GM21786 (cell line): Measurements from ENCODE around the gene MSMO1.
"Not testable (repeated sequence)": the region's sequence is repeated elsewhere in the genome, so short reads cannot be mapped to it uniquely, and the experiment has no call there.

Experiments
- ATAC-seq: cut with Tn5 transposase; IDR thresholded peaks from one replicate; pipeline ENCODE4 v1.9.1; 2021; ENCODE audit not compliant: unreplicated experiment

The MSMO1 gene

GRCh38 chr4:165324236-165324917, 3.1 kb upstream of the MSMO1 start:
- ATAC-seq = no peak

DNA sequence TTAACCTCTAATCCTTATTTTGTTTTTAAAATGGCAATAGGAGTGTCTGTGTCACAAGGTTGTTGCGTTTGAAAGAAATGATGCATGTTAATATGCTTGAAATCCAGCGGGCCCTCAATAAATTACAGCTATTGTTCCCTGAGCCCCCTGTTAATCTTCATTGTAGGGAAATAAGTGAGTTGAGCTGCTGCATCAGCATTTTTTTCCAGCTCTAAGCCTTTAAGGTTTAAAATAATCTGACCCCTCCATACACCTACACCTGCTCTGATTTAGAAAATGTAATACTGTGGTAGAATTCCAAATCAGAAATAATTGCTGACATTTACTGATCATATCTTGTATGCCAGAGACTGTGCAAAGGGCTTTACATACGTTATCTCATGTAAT, 2.6 kb upstream of the MSMO1 start:
- no peak for ATAC-seq

GRCh38 chr4:165325732-165326512, 1.5 kb upstream of the MSMO1 start:
- no peak for ATAC-seq

DNA sequence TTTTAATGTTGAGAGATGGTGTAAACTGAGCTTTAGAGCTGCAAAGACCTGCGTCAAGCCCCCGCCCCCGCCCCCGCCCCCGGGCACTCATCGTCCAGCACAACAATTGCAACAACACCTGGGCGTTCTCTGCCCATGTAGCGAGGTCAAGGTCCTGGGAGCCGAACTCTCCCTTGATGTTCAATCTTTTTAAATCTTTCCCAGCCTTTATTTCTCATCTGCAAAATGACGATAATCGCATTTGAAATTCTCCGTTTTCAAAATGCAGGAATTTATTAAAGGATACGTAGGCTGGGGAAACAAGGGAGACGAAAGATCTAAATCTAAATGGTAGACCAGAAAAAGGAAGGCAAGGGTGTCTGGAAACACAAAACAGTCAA, 648 bp upstream of the MSMO1 start:
- ATAC-seq = peak; percentile 17

- ATAC-seq = no peak
These were observed 594 bp downstream of the MSMO1 start for GRCh38 chr4:165328101-165328425.

DNA sequence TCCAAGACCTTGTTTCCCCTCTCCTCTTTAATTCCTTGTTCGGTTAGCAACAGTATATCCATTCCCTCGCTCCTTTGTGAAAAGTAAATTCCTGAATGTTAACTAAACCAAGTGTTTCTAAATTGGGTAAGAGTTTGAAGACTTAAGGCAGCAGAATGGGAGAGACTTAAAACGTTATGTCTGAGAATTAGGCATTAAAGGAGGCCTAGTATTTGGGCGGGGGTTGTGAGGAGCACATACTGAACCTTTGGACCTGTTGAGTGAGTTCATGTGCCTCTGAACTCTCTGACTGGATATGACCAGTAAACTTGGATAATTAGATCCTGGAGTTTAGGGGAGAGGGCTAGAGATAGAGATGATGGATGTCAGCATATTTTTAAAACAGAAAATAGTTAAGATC, 1.2 kb downstream of the MSMO1 start:
- ATAC-seq = no peak

DNA sequence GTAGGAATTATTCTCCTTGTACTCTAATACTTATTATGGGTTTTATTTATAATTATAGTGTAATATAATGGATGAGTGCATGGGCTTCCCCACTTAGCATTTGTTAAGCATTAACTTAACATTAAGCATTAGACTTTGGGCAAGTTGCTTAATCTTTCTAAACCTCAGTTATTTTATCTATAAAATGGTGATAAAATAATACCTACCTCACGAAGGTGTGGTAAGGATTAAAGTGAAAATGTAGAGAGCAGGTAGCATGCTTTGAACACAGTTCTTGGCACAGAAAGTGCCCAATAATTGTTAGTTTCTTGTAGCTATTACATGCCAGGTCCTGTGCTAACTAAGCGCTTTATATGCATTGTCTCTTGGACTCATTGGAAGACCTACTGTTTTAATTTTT, 2.6 kb downstream of the MSMO1 start:
- no peak for ATAC-seq

DNA sequence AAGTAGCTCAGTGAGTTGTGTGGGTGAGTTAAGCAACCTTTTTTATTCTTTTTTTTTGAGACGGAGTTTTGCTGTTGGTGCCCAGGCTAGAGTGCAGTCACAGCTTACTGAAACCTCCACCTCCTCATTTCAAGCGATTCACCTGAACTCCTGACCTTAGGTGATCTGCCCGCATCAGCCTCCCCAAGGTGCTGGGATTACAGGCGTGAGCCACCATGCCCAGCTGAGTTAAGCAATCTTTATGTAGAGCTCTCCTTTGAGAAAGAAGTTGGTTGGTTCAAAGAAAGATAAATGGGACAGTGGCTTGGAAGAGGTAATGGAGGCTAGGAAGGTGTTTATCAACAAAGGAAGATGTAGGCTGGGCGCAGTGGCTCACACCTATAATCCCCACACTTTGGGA, 3.2 kb downstream of the MSMO1 start:
- ATAC-seq = no peak

- ATAC-seq = no peak
These were observed 3.9 kb downstream of the MSMO1 start for GRCh38 chr4:165331359-165331758.

DNA sequence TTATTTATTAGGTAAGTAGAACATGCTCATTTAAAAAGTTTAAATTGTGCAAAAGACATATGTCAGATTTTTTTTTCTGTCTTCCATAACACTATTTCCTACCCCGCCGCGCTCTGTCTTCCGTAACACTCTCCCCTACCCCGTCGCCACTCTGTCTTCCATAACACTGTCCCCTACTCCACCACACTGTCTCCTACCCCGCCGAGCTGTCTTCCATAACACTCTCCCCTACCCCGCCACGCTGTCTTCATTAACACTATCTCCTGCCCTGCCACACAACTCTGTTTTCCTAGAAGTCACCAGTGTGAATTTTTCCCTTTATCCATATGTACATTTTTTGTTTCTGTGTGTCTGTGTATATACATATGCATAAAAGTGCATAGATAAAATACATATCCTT, 4.4 kb downstream of the MSMO1 start:
- ATAC-seq = no peak

GRCh38 chr4:165332502-165332901, 5.0 kb downstream of the MSMO1 start:
- ATAC-seq = no peak

- ATAC-seq = no peak
These were observed 7.8 kb downstream of the MSMO1 start for GRCh38 chr4:165335163-165335703.

DNA sequence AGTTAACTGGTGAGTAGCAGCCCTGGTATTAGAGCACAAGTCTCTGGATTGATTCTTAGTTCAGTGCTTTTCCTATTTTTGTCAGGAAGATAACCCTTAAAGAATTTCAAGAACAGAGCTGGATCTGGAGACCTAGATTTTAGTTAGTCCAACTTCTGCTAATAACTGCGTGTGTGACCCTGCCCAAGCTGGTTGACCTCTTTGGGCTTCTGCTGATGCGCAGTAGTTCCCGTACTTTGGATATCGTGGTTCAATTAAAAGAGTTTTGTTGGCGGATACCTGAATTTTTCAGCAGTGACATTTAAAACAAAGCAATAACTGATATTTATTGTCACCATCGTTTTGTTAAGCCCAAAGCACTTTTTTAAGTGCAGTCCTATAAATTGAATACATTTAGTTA, 9.3 kb downstream of the MSMO1 start:
- no peak for ATAC-seq

DNA sequence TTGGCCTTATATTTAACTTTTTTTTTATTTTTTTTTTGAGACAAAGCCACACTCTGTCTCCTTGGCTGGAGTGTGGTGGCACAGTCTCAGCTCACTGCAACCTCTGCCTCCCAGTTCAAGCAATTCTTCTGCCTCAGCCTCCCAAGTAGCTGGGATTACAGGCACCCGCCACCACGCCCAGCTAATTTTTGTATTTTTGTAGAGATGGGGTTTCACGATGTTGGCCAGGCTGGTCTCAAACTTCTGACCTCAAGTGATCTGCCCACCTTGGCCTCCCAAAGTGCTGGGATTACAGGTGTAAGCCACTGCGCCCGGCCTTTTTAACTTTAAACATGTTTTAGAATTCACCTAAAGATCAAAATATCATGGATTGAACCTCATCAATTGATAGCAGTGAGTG, 14.9 kb downstream of the MSMO1 start:
- ATAC-seq = not testable (repeated sequence)

DNA sequence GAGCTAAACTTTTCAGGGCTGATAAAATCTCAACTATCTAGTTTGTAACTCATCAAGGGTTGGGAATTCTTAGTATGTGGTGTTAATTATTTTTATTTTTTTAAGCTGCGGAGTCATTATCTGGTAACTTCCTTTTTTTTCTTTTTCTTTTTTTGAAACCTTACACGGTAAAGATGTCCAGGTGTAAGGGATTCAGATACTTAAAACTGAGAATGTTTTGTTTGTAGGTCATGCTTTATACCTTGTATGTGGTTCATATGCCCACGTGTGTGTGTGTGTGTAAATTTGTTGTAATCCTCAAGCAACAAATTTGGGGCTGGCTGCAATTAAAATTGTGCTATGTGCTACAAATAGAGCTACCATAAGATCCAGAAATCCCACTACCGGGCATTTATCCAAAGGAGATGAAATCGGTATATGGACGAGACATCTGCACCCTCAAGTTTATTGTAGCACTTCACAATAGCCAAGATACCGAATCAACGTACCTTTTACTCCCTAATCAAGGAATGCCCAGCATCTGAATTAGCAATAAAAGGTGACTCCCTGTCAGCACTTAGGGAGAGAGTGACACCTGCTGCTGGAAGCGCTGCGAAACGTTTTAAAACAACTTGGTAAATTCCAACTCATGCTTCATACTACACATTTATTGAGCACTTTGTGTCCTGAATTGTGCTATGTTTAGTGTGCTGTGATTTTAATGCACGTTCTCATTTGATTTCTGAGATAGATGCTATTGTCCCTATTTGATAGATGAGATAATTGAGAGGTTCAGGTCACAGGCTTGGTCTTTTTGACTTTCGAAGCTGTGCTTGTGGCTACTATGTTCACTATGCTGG, 16.1 kb downstream of the MSMO1 start:
- no peak for ATAC-seq

GRCh38 chr4:165345666-165346417, 18.4 kb downstream of the MSMO1 start:
- no peak for ATAC-seq

GRCh38 chr4:165347647-165348569, 20.4 kb downstream of the MSMO1 start:
- no peak for ATAC-seq

DNA sequence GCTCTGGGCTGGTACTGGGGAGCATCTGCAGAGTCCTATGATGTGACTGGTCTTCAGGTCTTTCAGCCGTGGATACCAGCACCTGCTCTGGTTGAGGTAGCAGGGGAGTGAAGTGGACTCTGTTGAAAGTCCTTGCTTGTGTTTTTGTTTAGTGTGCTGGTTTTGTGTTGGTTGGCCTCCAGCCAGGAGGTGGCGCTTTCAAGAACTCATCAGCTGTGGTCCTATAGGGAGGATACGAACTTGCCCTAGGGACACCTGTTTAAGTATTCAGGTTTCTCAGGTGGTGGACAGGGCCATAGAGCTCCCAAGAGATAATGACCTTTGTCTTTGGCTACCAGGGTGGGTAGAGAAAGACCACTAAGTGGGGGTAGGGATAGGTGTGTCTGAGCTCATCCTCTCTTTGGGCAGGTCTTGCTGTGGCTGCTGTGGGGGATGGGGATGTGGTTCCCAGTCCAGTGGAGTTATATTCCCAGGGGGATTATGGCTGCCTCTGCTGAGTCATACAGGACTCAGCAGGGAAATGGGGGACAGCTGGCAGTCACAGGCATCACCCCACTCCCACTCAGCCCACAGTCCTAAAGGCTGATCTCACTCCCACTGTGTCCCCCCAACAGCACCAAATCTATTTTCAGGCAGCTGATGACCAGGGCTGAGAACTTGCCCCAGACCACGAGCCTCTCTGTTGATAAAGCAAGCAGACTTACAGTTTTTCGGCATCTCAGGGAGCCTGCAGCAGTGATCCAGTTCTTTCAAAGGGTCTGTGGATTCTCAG, 24.1 kb downstream of the MSMO1 start:
- no peak for ATAC-seq

GRCh38 chr4:165355900-165356300, 28.4 kb downstream of the MSMO1 start:
- peak; percentile 47 for ATAC-seq
